ENCODE measurements around the gene ADCY9. TPM values are rescaled to one million over a fixed set of nuclear protein-coding genes. Genes with fewer than 3 reads are reported as not detected.

ADCY9 gene
- total and polyA plus RNA-seq, 10 donors: 0.70 to 23.0 (median 11.8) TPM

- Histone ChIP-seq H3K4me3 (no peak overlapping the region), H3K27ac (peak overlapping the region in 6 of 8 donors; percentile 26 to 71 (median 60)), H3K9me3 (no peaks in the 10 kb centered on the region), H3K36me3 (no peaks in the 10 kb centered on the region), H3K27me3 (replicated peaks in 1 of 7) (peaks cover 0 to 22% (median 0%) of the 10 kb centered on the region in 7 donors), H3K4me1 (peaks cover 0 to 32% (median 9%) of the 10 kb centered on the region in 6 donors)
- WGBS, 5 donors: 31 to 51% (median 47%) methylated on average over 9 of the region's 9 CpGs
- TF ChIP-seq POLR2AphosphoS5 (IDR thresholded peaks at IDR 0.05): no peak
- no peak for DNase-seq
- intact Hi-C loops (cut with DNase I; ENCODE audit: low total_unique reads): no loop called here
These were observed 166.3 kb downstream of the ADCY9 start for GRCh38 chr16:3949946-3950342.

GRCh38 chr16:3949287-3949686 lies 167.0 kb downstream of the ADCY9 start:
- WGBS, 5 donors: 37 to 69% (median 49%) methylated on average over 14 of the region's 14 CpGs
- TF ChIP-seq POLR2AphosphoS5 (IDR thresholded peaks at IDR 0.05) (no peak), POLR2A (IDR thresholded peaks at IDR 0.05) (no peak), CTCF (IDR thresholded peaks at IDR 0.05 in 8 of 11, conservative IDR thresholded peaks at IDR 0.05 in 3 of 11) (no peak)
- Histone ChIP-seq H3K4me1 (peaks cover 0 to 32% (median 9%) of the 10 kb centered on the region in 6 donors), H3K4me3 (no peak overlapping the region), H3K27ac (peak overlapping the region in 3 of 8 donors; percentile 9 to 59 (median 24)), H3K27me3 (replicated peaks in 1 of 7) (peaks cover 0 to 16% (median 0%) of the 10 kb centered on the region in 7 donors), H3K36me3 (no peaks in the 10 kb centered on the region), H3K9me3 (no peaks in the 10 kb centered on the region)
- intact Hi-C loops (cut with DNase I; ENCODE audit: low total_unique reads): no loop called here
- no peak for DNase-seq

- TF ChIP-seq CTCF (IDR thresholded peaks at IDR 0.05 in 8 of 11, conservative IDR thresholded peaks at IDR 0.05 in 3 of 11) (no peak), POLR2AphosphoS5 (IDR thresholded peaks at IDR 0.05) (no peak), POLR2A (IDR thresholded peaks at IDR 0.05) (no peak)
- Histone ChIP-seq H3K4me1 (peaks cover 0 to 31% (median 9%) of the 10 kb centered on the region in 6 donors), H3K4me3 (no peak overlapping the region), H3K27me3 (replicated peaks in 1 of 7) (peaks cover 0 to 8% (median 0%) of the 10 kb centered on the region in 7 donors), H3K36me3 (no peaks in the 10 kb centered on the region), H3K9me3 (no peaks in the 10 kb centered on the region), H3K27ac (no peak overlapping the region)
- intact Hi-C loops (cut with DNase I; ENCODE audit: low total_unique reads): no loop called here
- DNase-seq: no peak
- 90 to 98% (median 94%) methylated on average over 17 of the region's 17 CpGs for WGBS, 5 donors
These were observed 167.8 kb downstream of the ADCY9 start for GRCh38 chr16:3948378-3948995.

GRCh38 chr16:3946604-3947180 lies 169.6 kb downstream of the ADCY9 start:
- Histone ChIP-seq H3K36me3 (no peaks in the 10 kb centered on the region), H3K9me3 (no peaks in the 10 kb centered on the region), H3K4me1 (peaks cover 0 to 17% (median 3%) of the 10 kb centered on the region in 6 donors), H3K4me3 (no peak overlapping the region), H3K27ac (no peak overlapping the region), H3K27me3 (replicated peaks in 1 of 7) (no peaks in the 10 kb centered on the region)
- intact Hi-C loops (cut with DNase I; ENCODE audit: low total_unique reads): no loop called here
- TF ChIP-seq CTCF (IDR thresholded peaks at IDR 0.05 in 8 of 11, conservative IDR thresholded peaks at IDR 0.05 in 3 of 11) (no peak), POLR2AphosphoS5 (IDR thresholded peaks at IDR 0.05) (no peak), POLR2A (IDR thresholded peaks at IDR 0.05) (no peak)
- DNase-seq: no peak
- WGBS, 5 donors: 79 to 90% (median 87%) methylated on average over 8 to 20 of the region's 20 CpGs

All from spleen (tissue), 11 donors.